GM19395 (cell line): ENCODE data around the gene APBB1IP.
"Not testable (repeated sequence)": the region's sequence is repeated elsewhere in the genome, so short reads cannot be mapped to it uniquely, and the experiment has no call there.

ENCODE experiments used
- ATAC-seq: cut with Tn5 transposase; IDR thresholded peaks from one replicate; pipeline ENCODE4 v1.9.1; 2021; ENCODE audit warnings: mild to moderate bottlenecking, moderate library complexity; ENCODE audit not compliant: unreplicated experiment

The APBB1IP gene

DNA sequence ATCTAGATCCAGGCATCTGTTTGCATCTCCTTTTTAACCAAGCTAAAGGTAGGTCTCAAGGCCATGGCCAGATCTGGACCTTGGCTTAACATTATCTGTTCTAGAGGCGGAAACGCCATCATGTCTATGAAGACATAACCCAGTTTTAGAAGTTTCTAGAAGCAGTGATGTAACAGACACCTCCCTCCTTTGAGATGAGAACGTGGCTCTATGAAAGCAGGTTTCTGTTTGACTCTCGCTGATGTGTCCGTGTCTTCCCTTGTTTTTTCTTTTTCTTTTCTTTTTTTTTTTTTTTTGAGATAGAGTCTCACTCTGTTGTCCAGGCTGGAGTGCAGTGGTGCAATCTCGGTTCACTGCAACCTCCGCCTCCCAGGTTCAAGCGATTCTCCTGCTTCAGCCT lies 36.7 kb downstream of the APBB1IP start:
- not testable (repeated sequence) for ATAC-seq

DNA sequence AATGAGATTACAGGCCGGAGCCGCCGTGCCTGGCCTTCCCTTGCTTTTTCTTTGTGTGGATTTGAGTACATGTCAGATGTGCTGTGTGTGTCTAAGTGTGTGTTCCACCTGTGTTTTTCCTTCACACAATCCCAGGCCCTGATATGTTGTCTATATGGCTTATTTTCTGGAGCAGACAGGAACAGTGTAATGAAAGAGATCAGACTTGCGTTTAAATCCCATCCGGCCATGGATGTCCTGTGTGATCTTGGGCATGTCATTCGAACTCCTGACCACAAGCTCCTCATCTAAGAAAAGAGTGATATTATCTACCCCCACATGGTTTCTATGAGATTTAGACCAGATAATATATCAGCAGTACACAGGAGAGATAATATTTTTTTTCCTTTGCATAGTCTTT lies 37.2 kb downstream of the APBB1IP start:
- ATAC-seq = no peak

GRCh38 chr10:26477501-26477900 lies 39.4 kb downstream of the APBB1IP start:
- no peak for ATAC-seq

GRCh38 chr10:26478061-26478460 lies 39.9 kb downstream of the APBB1IP start:
- ATAC-seq = no peak

- ATAC-seq = peak; percentile 43
These were observed 41.8 kb downstream of the APBB1IP start for GRCh38 chr10:26479766-26480492.

GRCh38 chr10:26481315-26481692 lies 43.2 kb downstream of the APBB1IP start:
- ATAC-seq = no peak

DNA sequence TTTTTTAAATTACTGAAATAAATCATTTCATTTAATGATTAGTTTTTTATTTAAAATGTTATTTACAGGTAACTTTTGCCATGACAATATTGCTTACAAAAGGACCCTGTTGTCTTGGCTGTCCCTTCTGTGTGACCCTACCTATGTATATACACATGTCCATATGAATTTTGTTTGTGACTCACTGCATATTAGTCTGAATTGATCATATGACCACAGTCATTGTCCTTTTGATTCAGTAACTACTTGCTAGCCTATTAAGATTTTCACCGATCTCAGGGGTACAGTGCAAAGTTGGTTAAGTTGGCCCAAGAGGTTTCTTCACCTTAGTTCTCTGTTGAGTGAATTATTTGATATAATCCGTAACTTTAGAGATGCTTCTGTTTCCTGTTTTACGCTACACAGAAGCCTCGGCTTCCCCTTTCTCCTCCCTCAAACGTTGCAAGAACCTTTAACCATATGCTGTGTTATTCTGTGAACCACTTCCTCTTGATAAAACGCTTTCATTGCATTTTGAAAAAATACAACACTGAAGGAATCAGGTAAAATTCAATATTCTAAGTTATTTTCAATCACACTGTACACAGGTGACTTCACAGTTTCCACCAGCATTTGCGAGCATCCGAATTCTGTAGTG lies 43.9 kb downstream of the APBB1IP start:
- peak; percentile 55 for ATAC-seq

- ATAC-seq = no peak
These were observed 45.4 kb downstream of the APBB1IP start for GRCh38 chr10:26483554-26483953.

DNA sequence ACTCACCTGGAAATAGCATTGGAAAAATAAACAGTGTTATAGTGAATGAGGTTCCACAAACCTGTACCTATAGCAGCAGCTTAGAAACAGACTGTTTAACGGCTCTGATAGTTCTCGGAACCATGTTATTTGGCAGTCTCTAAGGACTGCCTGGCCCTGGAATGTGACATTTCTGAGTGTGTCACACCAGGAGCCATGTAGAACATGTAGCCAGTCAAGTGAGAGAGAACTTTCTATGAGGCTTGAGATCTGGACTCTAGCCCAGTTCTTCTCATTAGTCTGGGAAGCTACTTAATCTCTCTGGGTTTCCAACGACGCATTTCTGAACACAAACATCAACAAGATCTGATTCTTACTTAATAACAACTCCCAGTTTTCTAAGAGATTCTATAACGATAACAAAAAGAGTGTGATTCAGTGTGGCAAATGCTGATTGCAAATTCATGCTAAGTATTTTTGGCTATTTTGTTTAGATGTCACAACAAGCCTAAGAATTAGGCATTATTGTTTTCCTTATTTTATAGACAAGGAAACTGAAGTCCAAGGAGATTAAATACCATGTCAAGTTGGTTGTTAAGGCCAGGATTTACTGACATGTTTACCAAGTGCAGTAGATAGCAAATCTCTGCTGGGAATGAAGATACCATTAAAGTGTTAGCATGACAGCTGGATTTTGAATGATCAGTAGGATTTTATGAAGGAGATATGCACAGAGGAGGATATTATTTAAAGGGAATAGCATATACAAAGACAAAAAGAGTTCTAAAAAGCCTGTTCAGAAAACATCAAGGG lies 47.2 kb downstream of the APBB1IP start:
- no peak for ATAC-seq

DNA sequence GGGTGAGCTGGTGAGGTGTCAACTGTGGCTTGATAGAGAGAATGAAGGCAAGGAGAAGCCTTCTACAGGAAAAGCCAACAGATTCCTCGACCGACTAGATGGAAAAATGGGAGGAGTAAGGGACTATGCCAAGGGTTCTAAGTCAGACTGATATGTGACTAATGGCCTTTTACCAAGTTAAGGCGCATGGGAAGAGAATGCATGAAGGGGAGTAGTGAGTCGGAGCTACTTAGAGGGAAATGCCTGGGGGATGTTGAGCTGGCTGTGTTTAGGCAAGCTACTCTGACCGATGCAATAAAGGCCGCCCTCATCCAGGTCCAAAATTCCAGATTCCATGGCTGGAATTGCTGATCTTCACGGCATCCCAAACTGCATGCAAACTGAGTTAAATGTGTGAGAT lies 48.2 kb downstream of the APBB1IP start:
- ATAC-seq = no peak

DNA sequence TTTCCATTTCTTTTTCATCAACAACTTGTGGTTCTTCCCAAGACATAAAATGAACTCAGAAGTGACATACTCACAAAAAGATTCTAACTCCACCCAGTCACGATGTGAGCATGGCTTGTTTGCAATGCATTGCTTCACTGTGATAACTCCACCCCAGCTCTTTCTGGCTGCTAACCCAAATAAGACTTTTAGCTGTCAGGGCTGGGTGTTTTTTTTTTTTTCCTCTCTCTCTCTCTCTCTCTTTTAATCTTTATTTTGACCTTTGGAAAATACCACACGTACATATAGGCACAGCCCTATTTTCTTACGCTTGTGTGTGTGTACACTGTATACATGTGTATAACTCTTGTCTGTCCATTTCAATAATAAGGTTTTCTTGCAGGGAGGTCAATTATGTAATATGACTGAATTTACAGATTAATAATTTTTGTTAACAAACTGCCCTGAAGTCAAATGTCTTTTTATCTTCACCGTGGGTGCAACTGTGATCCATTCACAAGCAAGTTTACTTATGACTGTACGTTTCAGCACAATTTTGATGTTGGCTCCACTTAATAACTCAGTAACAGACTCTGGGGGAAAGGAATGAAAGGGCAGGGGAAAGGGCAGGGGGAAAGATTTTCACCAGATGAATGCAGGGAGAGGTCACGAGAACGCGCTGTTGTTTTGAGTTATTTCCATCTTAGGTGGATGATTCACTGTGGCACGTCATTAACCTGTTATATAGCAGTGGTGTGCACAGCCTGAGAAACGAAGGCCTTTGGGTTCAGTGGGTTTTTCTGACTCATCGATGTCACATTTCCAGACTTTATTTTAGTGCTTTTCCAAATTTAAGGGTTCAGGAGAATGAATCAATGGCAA lies 49.1 kb downstream of the APBB1IP start:
- peak; percentile 86 for ATAC-seq

DNA sequence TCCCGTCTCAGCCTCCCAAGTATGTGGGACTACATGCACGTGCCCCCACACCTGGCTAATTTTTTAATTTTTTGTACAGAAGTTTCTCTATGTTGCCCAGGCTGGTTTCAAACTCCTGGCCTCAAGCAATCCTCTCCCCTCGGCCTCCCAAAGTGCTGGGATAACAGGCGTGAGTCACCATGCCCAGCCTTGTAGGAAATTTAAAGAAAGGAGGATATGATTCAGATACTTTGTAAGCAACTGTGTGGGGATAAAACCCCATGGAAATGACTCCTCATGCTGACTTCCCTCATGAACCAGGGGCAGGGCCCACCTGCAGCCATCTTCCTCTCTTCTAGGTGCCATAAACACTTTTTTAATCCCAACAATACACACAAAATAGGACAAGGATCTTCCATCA lies 50.2 kb downstream of the APBB1IP start:
- ATAC-seq = no peak

- ATAC-seq = no peak
These were observed 50.9 kb downstream of the APBB1IP start for GRCh38 chr10:26489081-26489480.

DNA sequence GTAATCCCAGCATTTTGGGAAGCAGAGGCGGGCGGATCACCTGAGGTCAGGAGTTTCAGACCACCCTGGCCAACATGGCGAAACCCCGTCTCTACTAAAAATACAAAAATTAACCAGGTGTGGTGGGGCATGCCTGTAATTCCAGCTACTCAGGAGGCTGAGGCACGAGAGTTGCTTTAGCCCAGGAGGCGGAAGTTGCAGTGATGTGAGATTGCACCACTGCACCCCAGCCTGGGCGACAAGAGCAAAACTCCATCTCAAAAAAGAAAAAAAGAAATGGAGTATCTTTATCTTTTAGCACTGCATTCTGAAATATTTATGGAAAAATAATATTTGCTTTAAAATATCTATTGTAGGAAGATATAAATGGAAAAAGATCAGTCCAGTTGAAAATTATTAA lies 52.2 kb downstream of the APBB1IP start:
- not testable (repeated sequence) for ATAC-seq

DNA sequence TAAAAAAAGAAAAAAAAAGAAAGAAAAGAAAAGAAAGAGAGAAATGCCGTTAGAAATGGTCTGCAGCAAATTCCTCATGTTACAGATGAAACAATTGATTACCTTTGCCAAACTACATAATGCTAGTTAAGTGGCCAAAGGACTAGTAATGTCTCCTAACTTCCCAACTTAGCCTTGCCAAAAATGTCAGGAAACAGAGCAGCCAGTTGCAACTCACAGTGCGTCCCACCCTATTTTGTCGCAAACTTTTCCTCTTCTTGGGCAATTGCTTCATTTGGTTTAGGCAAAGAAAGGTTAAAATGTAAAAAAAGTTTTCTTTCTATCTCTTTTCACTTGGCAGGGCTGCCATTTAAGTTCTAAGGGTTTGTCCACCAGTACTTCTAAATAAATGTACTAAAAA lies 53.1 kb downstream of the APBB1IP start:
- ATAC-seq = no peak

DNA sequence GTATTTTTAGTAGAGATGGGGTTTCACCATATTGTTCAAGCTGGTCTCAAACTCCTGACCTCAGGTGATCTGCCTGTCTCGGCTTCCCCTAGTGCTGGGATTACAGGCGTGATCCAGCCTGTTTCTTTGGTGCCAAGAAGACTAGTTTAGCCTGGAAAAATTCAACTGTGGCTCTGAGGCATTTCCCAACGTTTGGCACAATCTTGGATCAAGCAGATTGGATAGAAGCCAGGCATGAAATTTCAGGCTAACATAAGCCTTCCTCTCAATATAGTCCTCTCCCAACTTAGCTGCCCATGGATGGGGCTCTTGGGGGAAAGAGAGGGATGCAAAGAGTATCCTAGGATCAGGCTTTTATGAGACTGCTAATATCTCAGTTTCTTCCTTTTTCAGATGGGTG lies 53.8 kb downstream of the APBB1IP start:
- no peak for ATAC-seq

DNA sequence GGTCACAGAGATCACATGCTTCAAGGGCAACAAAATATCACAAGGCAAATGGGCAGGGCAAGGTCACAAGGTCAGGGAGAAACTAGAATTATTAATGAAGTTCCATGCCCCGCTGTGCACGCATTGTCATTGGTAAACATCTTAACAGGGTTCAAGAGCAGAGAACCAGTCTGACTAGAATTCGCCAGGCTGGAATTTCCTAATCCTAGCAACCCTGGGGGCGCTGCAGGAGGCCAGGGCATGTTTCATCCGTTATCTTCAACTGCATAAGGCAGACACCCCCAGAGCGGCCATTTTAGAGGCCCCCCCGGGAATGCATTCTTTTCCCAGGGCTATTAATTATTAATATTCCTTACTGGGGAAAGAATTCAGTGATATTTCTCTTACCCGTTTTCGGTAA lies 54.6 kb downstream of the APBB1IP start:
- ATAC-seq = not testable (repeated sequence)

GRCh38 chr10:26494018-26494417 lies 55.9 kb downstream of the APBB1IP start:
- ATAC-seq = no peak

DNA sequence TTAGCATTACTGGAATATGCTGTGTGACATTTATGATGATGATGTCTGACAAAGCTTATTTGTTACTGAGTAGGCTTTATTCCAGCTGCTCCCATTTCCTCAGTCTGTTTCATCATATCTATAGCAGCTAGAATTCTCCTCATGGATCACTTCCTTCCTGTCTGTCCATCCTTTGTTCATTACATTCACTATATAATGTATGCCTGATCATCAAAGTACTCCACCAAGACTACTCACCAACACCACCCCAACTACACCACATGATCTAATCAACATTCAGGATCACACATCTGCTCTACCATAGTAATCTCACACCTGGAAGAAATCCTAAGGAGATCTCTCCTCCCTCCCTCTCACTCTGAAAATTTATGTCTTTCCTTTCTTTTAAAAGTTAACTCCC lies 61.3 kb downstream of the APBB1IP start:
- ATAC-seq = no peak

DNA sequence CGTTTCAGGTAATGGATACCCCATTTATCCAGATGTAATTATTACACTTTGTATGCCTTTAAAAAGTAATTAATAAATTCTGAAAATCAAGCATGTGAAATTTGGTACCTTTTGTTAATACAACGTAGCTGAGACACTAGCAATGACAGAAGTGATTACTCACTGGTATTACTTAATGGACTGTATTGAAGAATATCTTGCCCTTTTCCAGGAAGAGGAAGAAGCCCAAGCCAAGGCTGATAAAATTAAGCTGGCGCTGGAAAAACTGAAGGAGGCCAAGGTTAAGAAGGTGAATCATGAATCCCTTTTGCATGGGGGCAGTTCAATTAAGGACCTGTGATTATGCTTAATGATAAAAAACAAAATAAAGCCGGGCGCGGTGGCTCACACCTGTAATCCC lies 64.8 kb downstream of the APBB1IP start:
- ATAC-seq = no peak

GRCh38 chr10:26503911-26504310 lies 65.8 kb downstream of the APBB1IP start:
- no peak for ATAC-seq
